HCT116 (cell line): ENCODE data around the gene PDE4B. TPM values are rescaled to one million over a fixed set of nuclear protein-coding genes. Genes with fewer than 3 reads are reported as not detected.
A peak's percentile ranks its signal among the peaks of the same experiment; 100 is the strongest.

Experiments used
- ATAC-seq: fragments of 200-7000 bp; cut with Tn5 transposase; 2 replicates; pipeline ENCODE4 v1.9.1; 2020; ENCODE audit warnings: mild to moderate bottlenecking, moderate library complexity
- BruUV-seq: library from RNA; stranded (reverse); fragments of 400-500 nt; replicated peaks from 2 replicates; lab custom pipeline; 2021; lab: Mats Ljungman, UMichigan
- CTCF ChIA-PET: fragments of 300-600 bp; sonication (Branson Sonifier 250); formaldehyde crosslinking; loops from one replicate; lab custom pipeline; 2021; ENCODE audit warnings: antibody characterized with exemption; lab: Charles Lee
- POLR2A ChIA-PET: fragments of 300-600, 350-600 bp; sonication (Branson Sonifier 250); formaldehyde crosslinking; loops from one replicate; lab custom pipeline; 2021; ENCODE audit warnings: antibody characterized with exemption; lab: Charles Lee
- RAD21 ChIA-PET, 2 experiments: fragments of 300-600 bp; sonication (Branson Sonifier 250); formaldehyde crosslinking; loops; one replicate each; lab custom pipeline; 2023; ENCODE audit warnings: low total read pairs in 2 of 2; ENCODE audit not compliant: uncharacterized antibody in 2 of 2, unreplicated experiment in 2 of 2, low non-redundant PET in 1 of 2; lab: Charles Lee
- DNase-seq: peaks from one replicate; pipeline ENCODE4 v3.0.0-alpha.2; 2010; ENCODE audit warnings: low read depth, low spot score
- H2AFZ ChIP-seq: fragments of 200-600 bp; shearing (Covaris generic), sonication (generic); 2 replicates; pipeline ENCODE4 v1.6.1; 2017; ENCODE audit warnings: low read depth, mixed run types, mixed read lengths, antibody characterized with exemption, low read length; ENCODE audit not compliant: poor library complexity, severe bottlenecking
- H3K27ac ChIP-seq: 2 replicates; pipeline ENCODE4 v1.5.1; 2012; ENCODE audit warnings: low read depth, low read length
- H3K27me3 ChIP-seq: fragments of 200-600 bp; sonication (generic); 2 replicates; pipeline ENCODE4 v1.6.1; 2016; ENCODE audit warnings: mixed run types, low read length, mixed read lengths; ENCODE audit not compliant: insufficient read depth
- H3K36me3 ChIP-seq, 2 experiments: fragments of 200-500 bp in 1 of 2; fragments of 200-600 bp in 1 of 2; sonication (Bioruptor generic) in 1 of 2; sonication (generic) in 1 of 2; 2 replicates each; pipeline versions ENCODE4 v1.5.1 to v1.6.1; 2014 to 2016; ENCODE audit warnings: low read length in 2 of 2, inconsistent platforms in 1 of 2, mixed read lengths in 1 of 2, mixed run types in 1 of 2; ENCODE audit not compliant: insufficient read depth in 2 of 2, control insufficient read depth in 1 of 2
- H3K4me1 ChIP-seq, 2 experiments: fragments of 200-600 bp in 1 of 2; sonication (generic) in 1 of 2; 2 replicates each; pipeline versions ENCODE4 v1.5.1 to v1.6.1; 2012 to 2017; ENCODE audit warnings: low read length in 2 of 2, inconsistent platforms in 1 of 2, mild to moderate bottlenecking in 1 of 2, mixed read lengths in 1 of 2, mixed run types in 1 of 2, moderate library complexity in 1 of 2; ENCODE audit not compliant: insufficient read depth in 2 of 2, control insufficient read depth in 1 of 2
- H3K4me2 ChIP-seq: fragments of 200-600 bp; sonication (generic); 2 replicates; pipeline ENCODE4 v1.6.1; 2017; ENCODE audit warnings: mixed run types, low read length, mixed read lengths
- H3K4me3 ChIP-seq, 2 experiments: fragments of 200-600 bp in 1 of 2; sonication (generic) in 1 of 2; replicated peaks in 1 of 2; 2 replicates each; pipeline ENCODE4 v1.5.1; 2011 to 2016; ENCODE audit warnings: low read length in 2 of 2, control low read depth in 1 of 2, low read depth in 1 of 2, mild to moderate bottlenecking in 1 of 2, mixed read lengths in 1 of 2, mixed run types in 1 of 2
- H3K79me2 ChIP-seq: fragments of 200-600 bp; sonication (generic); 2 replicates; pipeline ENCODE4 v1.6.1; 2017; ENCODE audit warnings: mild to moderate bottlenecking, mixed run types, low read length, moderate library complexity, mixed read lengths; ENCODE audit not compliant: insufficient read depth
- H3K9ac ChIP-seq: fragments of 200-600 bp; sonication (generic); 2 replicates; pipeline ENCODE4 v1.6.1; 2016; ENCODE audit warnings: low read length, mixed read lengths
- H3K9me2 ChIP-seq: fragments of 200-600 bp; sonication (generic), shearing (Covaris generic); 2 replicates; pipeline ENCODE4 v1.6.1; 2017; ENCODE audit warnings: mixed run types, mild to moderate bottlenecking, moderate library complexity; ENCODE audit not compliant: insufficient read depth
- H3K9me3 ChIP-seq, 2 experiments: fragments of 200-500 bp in 1 of 2; fragments of 200-600 bp in 1 of 2; sonication (Bioruptor generic) in 1 of 2; sonication (generic) in 1 of 2; 2 replicates each; pipeline ENCODE4 v1.6.1; 2014 to 2017; ENCODE audit warnings: low read length in 2 of 2, mixed read lengths in 2 of 2, inconsistent platforms in 1 of 2, low read depth in 1 of 2, mild to moderate bottlenecking in 1 of 2, mixed run types in 1 of 2, moderate library complexity in 1 of 2; ENCODE audit not compliant: control insufficient read depth in 1 of 2, insufficient read depth in 1 of 2
- H4K20me1 ChIP-seq: fragments of 200-600 bp; sonication (generic), shearing (Covaris generic); 2 replicates; pipeline ENCODE4 v1.6.1; 2017; ENCODE audit warnings: mixed run types, mild to moderate bottlenecking, moderate library complexity; ENCODE audit not compliant: insufficient read depth
- CEBPB ChIP-seq: IDR thresholded peaks from 2 replicates; pipeline ENCODE4 v1.6.1; 2012; ENCODE audit warnings: low read depth
- CTCF ChIP-seq, 3 experiments: fragments of 200-600 bp in 1 of 3; sonication (generic) in 1 of 3; IDR thresholded peaks in 2 of 3; conservative IDR thresholded peaks in 1 of 3; 2 replicates each; pipeline ENCODE4 v1.5.1; 2012 to 2017; ENCODE audit warnings: low read depth in 2 of 3, low read length in 2 of 3, antibody characterized with exemption in 1 of 3, borderline replicate concordance in 1 of 3, control low read depth in 1 of 3, mild to moderate bottlenecking in 1 of 3, mixed read lengths in 1 of 3, mixed run types in 1 of 3, moderate library complexity in 1 of 3; ENCODE audit not compliant: insufficient read depth in 1 of 3
- REST ChIP-seq: IDR thresholded peaks from 2 replicates; pipeline ENCODE4 v1.6.1; 2012; ENCODE audit warnings: low read depth
- SRF ChIP-seq: IDR thresholded peaks from 2 replicates; pipeline ENCODE4 v1.6.1; 2012; ENCODE audit warnings: low read depth
- YY1 ChIP-seq: IDR thresholded peaks from 2 replicates; pipeline ENCODE4 v1.6.1; 2011; ENCODE audit warnings: low read length, low read depth, moderate library complexity, mild to moderate bottlenecking; ENCODE audit not compliant: insufficient replicate concordance; ENCODE audit errors: extremely low read depth
- intact Hi-C: fragments of 100-400 bp; cut with micrococcal nuclease; formaldehyde crosslinking; loops from 2 replicates; pipeline ENCODE4 v1.10.0; 2022
- total RNA-seq: library from RNA; stranded (reverse); gene quantifications from one replicate; pipeline ENCODE4 v1.2.1, GENCODE V29; 2021; ENCODE audit not compliant: unreplicated experiment

The PDE4B gene
- total RNA-seq, 1 experiment from 2014 or later: 76.9 TPM

DNA sequence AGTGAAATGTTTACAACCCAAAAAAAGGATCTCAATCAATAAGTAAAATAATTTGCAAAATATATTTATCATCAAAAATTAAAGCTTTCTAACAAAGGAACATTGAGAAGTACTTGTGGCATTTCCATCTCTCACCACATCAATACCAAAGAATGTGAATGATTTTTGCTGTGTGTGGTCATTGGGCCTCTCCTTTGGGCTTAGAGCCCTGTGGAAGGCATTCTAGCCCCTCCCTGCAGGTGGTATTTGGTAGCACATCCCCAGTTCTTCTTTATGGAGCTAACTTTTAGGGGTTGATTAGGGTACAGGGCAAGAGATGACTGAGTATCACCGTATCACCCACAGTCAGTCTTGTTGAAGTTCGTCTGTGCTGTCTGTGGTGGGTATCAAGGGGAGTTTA lies 447.1 kb downstream of the PDE4B start:
- no peaks in the 10 kb centered on the region for H3K79me2 ChIP-seq
- POLR2A ChIA-PET: no interaction called here
- no peaks in the 10 kb centered on the region for H3K9me2 ChIP-seq
- H3K9ac ChIP-seq: no peak overlapping the region
- DNase-seq: no peak
- TF ChIP-seq REST (no peak), CEBPB (no peak), CTCF (IDR thresholded peaks at IDR 0.05 in 2 of 3, conservative IDR thresholded peaks at IDR 0.05 in 1 of 3; ENCODE audit: borderline replicate concordance in 1 of 3, insufficient read depth in 1 of 3, low read depth in 2 of 3, low read length in 2 of 3) (peak in 2 of 3 experiments; percentile 24 to 28; a peak in 3 of 6 replicates), YY1 (no peak), SRF (no peak)
- TF ChIP-seq, all 23 proteins: peak for 1
- Histone ChIP-seq H3K9me3 (no peaks in the 10 kb centered on the region), H3K27ac (no peak overlapping the region), H3K4me2 (no peak overlapping the region), H4K20me1 (no peaks in the 10 kb centered on the region), H3K36me3 (no peaks in the 10 kb centered on the region), H3K27me3 (no peaks in the 10 kb centered on the region), H2AFZ (peak overlapping the region; percentile 15), H3K4me3 (no peak overlapping the region), H3K4me1 (peaks cover 0 to 12% of the 10 kb centered on the region in 2 experiments; a peak in 1 of 4 replicates)
- ATAC-seq: peak; percentile 32; the same call in 1 of the 2 replicates
- intact Hi-C loops: loop anchor here (10.0 kb wide), 2 partner anchors 815 to 1175 kb away; partner anchors contain the start of genes LEPR and LEPROT
- ChIA-PET CTCF (interaction anchor here (0.7 to 3.5 kb wide), 3 partner anchors 278 to 522 kb away, joined by 3 to 10 read pairs (median 10); no protein-coding TSS in a partner anchor), RAD21 (no interaction called here)
- BruUV-seq: no TSS peak
